Large intestine (tissue), 3 donors: ENCODE measurements around the gene CATSPERB. TPM values are rescaled to one million over a fixed set of nuclear protein-coding genes. Genes with fewer than 3 reads are reported as not detected.
"Not testable (repeated sequence)": the region's sequence is repeated elsewhere in the genome, so short reads cannot be mapped to it uniquely, and the experiment has no call there.

Experiments used
- DNase-seq, 2 donors: peaks; one replicate each; pipeline versions ENCODE4 v3.0.0 to v3.0.0-alpha.2; 2013
- H3K27ac ChIP-seq: one replicate; pipeline ENCODE4 v1.5.1; 2013; ENCODE audit warnings: low read length
- H3K27me3 ChIP-seq: 2 replicates; pipeline ENCODE4 v1.6.1; 2013; ENCODE audit warnings: low read length; ENCODE audit not compliant: control insufficient read depth, insufficient read depth
- H3K36me3 ChIP-seq: 2 replicates; pipeline ENCODE4 v1.6.1; 2013; ENCODE audit warnings: low read length; ENCODE audit not compliant: control insufficient read depth, insufficient read depth
- H3K4me1 ChIP-seq: one replicate; pipeline ENCODE4 v1.6.1; 2013; ENCODE audit warnings: low read length; ENCODE audit not compliant: control insufficient read depth, insufficient read depth
- H3K4me3 ChIP-seq: one replicate; pipeline ENCODE4 v1.5.1; 2013; ENCODE audit warnings: low read length
- H3K9me3 ChIP-seq: one replicate; pipeline ENCODE4 v1.6.1; 2013; ENCODE audit warnings: mild to moderate bottlenecking, low read depth, low read length, moderate library complexity; ENCODE audit not compliant: control insufficient read depth
- WGBS: methylation state at CpG from one replicate; pipeline ENCODE4 v1.1.5; 2013; ENCODE audit warnings: low lambda C conversion rate; ENCODE audit not compliant: insufficient coverage; 5-methylcytosine and 5-hydroxymethylcytosine counted together
- polyA plus RNA-seq: library from polyadenylated mRNA; unstranded; fragments of 120-200 nt; gene quantifications from one replicate; pipeline ENCODE4 v1.2.1, GENCODE V29; 2013

Gene CATSPERB
- polyA plus RNA-seq, 1 donor = 0.81 TPM

- no CpG with 5 or more reads among the region's 4 CpGs for WGBS
- no peaks in the 10 kb centered on the region for H3K36me3 ChIP-seq
- H3K4me3 ChIP-seq = no peak overlapping the region
- H3K9me3 ChIP-seq = no peaks in the 10 kb centered on the region
- H3K4me1 ChIP-seq = no peaks in the 10 kb centered on the region
- H3K27me3 ChIP-seq = no peaks in the 10 kb centered on the region
- H3K27ac ChIP-seq = no peak overlapping the region
- DNase-seq = no peak
Measured at GRCh38 chr14:91681118-91681517, 50.8 kb downstream of the CATSPERB start.

DNA sequence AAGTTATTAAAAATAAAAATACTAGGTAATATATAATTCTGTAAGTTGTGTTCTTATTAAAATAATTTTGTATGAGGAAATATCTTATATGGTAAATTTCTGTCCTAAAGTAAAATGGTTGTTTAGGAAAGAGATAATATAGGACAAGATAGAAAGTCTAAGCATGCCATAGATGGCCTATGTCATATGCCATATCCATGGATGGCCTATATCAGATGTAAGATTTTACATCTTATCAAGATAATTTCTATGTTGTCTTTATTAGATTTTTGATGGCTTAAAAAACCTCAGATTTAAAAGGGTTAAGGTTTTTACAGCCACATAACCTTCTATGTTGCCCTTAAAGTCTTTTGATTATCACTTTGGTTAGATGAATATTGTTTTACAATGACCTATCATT, 52.6 kb downstream of the CATSPERB start:
- Histone ChIP-seq H3K9me3 (no peaks in the 10 kb centered on the region), H3K27ac (no peak overlapping the region), H3K4me3 (no peak overlapping the region), H3K27me3 (no peaks in the 10 kb centered on the region), H3K4me1 (no peaks in the 10 kb centered on the region), H3K36me3 (no peaks in the 10 kb centered on the region)
- no peak for DNase-seq

DNA sequence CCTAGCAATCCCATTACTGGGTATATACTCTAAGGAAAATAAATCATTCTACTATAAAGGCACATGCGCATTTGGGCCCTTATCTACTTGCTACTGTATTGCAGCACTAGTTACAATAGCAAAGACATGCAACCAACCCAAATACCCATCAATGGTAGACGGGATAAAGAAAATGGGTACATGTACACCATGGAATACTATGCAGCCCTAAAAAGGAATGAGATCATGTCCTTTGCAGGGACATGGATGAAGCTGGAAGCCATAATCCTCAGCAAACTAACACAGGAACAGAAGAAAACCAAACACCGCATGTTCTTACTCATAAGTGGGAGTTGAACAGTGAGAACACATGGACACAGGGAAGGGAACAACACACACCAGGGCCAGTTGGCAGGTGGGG, 54.2 kb downstream of the CATSPERB start:
- not testable (repeated sequence) for H3K27me3 ChIP-seq, H3K27ac ChIP-seq, H3K36me3 ChIP-seq, DNase-seq, H3K9me3 ChIP-seq, H3K4me3 ChIP-seq, H3K4me1 ChIP-seq
- WGBS = no CpG with 5 or more reads among the region's 3 CpGs

GRCh38 chr14:91674911-91675310, 57.0 kb downstream of the CATSPERB start:
- Histone ChIP-seq H3K27me3 (no peaks in the 10 kb centered on the region), H3K27ac (no peak overlapping the region), H3K36me3 (no peaks in the 10 kb centered on the region), H3K4me3 (no peak overlapping the region), H3K4me1 (no peaks in the 10 kb centered on the region), H3K9me3 (no peaks in the 10 kb centered on the region)
- whole genome bisulfite sequencing = no CpG with 5 or more reads among the region's 3 CpGs
- DNase-seq = no peak

- H3K4me3 ChIP-seq = no peak overlapping the region
- no peak for DNase-seq
- 80% methylated on average over 1 of the region's 2 CpGs for WGBS
Measured at GRCh38 chr14:91669867-91670266, 62.0 kb downstream of the CATSPERB start.

DNA sequence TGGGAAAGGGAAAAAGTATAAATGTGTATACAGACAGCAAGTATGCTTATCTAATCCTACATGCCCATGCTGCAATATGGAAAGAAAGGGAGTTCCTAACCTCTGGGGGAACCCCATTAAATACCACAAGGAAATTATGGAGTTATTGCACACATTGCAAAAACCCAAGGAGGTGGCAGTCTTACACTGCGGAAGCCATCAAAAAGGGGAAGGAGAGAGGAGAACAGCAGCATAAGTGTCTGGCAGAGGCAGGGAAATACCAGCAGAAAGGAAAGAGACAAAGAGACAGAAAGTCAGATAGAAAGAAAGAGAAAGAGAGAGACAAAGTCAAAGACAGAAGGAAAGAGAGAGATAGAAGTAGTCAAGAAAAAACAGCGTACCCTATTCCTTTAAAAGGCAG, 64.8 kb downstream of the CATSPERB start:
- H3K27ac ChIP-seq, H3K27me3 ChIP-seq, H3K36me3 ChIP-seq, DNase-seq, H3K4me3 ChIP-seq, H3K9me3 ChIP-seq, H3K4me1 ChIP-seq: not testable (repeated sequence)
- no CpG with 5 or more reads among the region's 2 CpGs for WGBS

More at GRCh38 chr14:91669867-91670266, 62.0 kb downstream of the CATSPERB start:
- H3K4me1 ChIP-seq = no peaks in the 10 kb centered on the region
- no peak overlapping the region for H3K27ac ChIP-seq
- H3K36me3 ChIP-seq = no peaks in the 10 kb centered on the region
- H3K27me3 ChIP-seq = no peaks in the 10 kb centered on the region
- no peaks in the 10 kb centered on the region for H3K9me3 ChIP-seq

DNA sequence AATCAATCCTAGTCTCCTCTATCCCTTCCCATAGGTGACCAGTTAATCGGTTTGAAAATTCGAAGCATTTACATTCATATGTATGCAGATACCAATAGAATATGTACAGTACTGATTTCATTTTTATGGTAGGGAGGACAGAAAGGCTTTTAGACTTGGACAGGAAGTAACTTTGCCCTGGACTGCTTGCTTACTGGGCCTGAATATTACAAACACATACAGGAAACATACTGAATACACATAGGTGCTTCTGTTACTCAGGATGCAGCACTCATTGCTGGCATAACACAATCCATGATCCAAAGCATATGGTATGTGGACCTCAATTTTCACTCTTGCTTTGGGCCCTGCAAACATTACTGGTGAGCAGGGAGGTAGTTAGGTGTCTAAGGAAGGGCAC, 71.1 kb downstream of the CATSPERB start:
- H3K27ac ChIP-seq = no peak overlapping the region
- no CpG with 5 or more reads among the region's 2 CpGs for WGBS

DNA sequence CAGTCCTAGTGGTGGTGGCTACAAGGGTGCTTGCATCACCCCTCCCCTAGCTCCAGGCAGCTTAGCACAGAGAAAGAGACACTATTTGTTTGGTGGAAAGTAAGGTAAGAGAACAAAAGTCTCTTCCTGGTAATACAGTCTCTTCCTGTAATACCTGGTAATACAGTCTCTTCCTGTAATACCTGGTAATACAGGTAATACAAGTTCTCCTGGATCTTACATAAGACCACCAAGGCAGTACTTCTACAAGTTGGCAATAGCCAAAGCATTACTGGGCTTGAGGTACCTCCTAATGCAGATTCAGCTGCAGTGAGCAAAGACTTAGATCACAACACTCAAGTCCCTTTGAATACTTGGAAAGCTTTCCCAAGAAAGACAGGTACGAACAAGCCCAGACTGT, 77.0 kb downstream of the CATSPERB start:
- H3K27me3 ChIP-seq = no peaks in the 10 kb centered on the region
- H3K4me3 ChIP-seq = no peak overlapping the region
- H3K27ac ChIP-seq = no peak overlapping the region
- no peaks in the 10 kb centered on the region for H3K9me3 ChIP-seq
- no CpG with 5 or more reads among the region's 1 CpG for WGBS
- H3K4me1 ChIP-seq = no peaks in the 10 kb centered on the region
- no peaks in the 10 kb centered on the region for H3K36me3 ChIP-seq
- no peak for DNase-seq

More for the DNA sequence above, 71.1 kb downstream of the CATSPERB start:
- no peaks in the 10 kb centered on the region for H3K9me3 ChIP-seq
- H3K27me3 ChIP-seq = no peaks in the 10 kb centered on the region
- no peaks in the 10 kb centered on the region for H3K4me1 ChIP-seq
- H3K36me3 ChIP-seq = no peaks in the 10 kb centered on the region
- H3K4me3 ChIP-seq = no peak overlapping the region
- DNase-seq = no peak

GRCh38 chr14:91653451-91653850, 78.4 kb downstream of the CATSPERB start:
- no peaks in the 10 kb centered on the region for H3K9me3 ChIP-seq
- no CpG with 5 or more reads among the region's 2 CpGs for WGBS

GRCh38 chr14:91649930-91650329, 82.0 kb downstream of the CATSPERB start:
- no peaks in the 10 kb centered on the region for H3K27me3 ChIP-seq
- 0% methylated on average over 1 of the region's 2 CpGs for WGBS
- peak; percentile 12 to 20 for DNase-seq
- no peak overlapping the region for H3K4me3 ChIP-seq
- H3K27ac ChIP-seq = no peak overlapping the region
- no peaks in the 10 kb centered on the region for H3K4me1 ChIP-seq
- H3K36me3 ChIP-seq = no peaks in the 10 kb centered on the region
- no peaks in the 10 kb centered on the region for H3K9me3 ChIP-seq

More at GRCh38 chr14:91653451-91653850, 78.4 kb downstream of the CATSPERB start:
- Histone ChIP-seq H3K36me3 (no peaks in the 10 kb centered on the region), H3K27ac (no peak overlapping the region), H3K27me3 (no peaks in the 10 kb centered on the region), H3K4me3 (no peak overlapping the region), H3K4me1 (no peaks in the 10 kb centered on the region)
- no peak for DNase-seq

- no peak for DNase-seq
- Histone ChIP-seq H3K27ac (no peak overlapping the region), H3K9me3 (no peaks in the 10 kb centered on the region), H3K27me3 (no peaks in the 10 kb centered on the region), H3K4me3 (no peak overlapping the region), H3K4me1 (no peaks in the 10 kb centered on the region), H3K36me3 (no peaks in the 10 kb centered on the region)
- WGBS = no CpG with 5 or more reads among the region's 1 CpG
Measured at GRCh38 chr14:91647856-91648255, 84.0 kb downstream of the CATSPERB start.
